GM10266 (cell line): ENCODE data around the gene ACTL7B.

Experiments used
- DNase-seq: peaks from one replicate; pipeline ENCODE4 v3.0.0; 2012; ENCODE audit errors: extremely low spot score
- CTCF ChIP-seq: IDR thresholded peaks from 2 replicates; pipeline ENCODE4 v1.5.1; 2012; ENCODE audit warnings: mild to moderate bottlenecking, low read depth; ENCODE audit not compliant: control insufficient read depth, insufficient read depth; ENCODE audit errors: missing control alignments

The ACTL7B gene

GRCh38 chr9:108812396-108813025, 43.3 kb downstream of the ACTL7B start:
- no peak for TF ChIP-seq CTCF
- no peak for DNase-seq

- DNase-seq: no peak
- no peak for TF ChIP-seq CTCF
Observed at GRCh38 chr9:108811944-108812343, 43.8 kb downstream of the ACTL7B start.

- DNase-seq: no peak
- no peak for TF ChIP-seq CTCF
Observed at GRCh38 chr9:108809269-108809668, 46.5 kb downstream of the ACTL7B start.
